Neuronal stem cell (in vitro differentiated cells): Measurements from ENCODE around the gene METRN.
A peak's percentile ranks its signal among the peaks of the same experiment; 100 is the strongest.

Source experiments
- DNase-seq: peaks from one replicate; pipeline ENCODE4 v3.0.0-alpha.2; 2013; ENCODE audit warnings: low spot score
- H2AFZ ChIP-seq: one replicate; pipeline ENCODE4 v1.6.1; 2013; ENCODE audit warnings: mild to moderate bottlenecking, low read length, inconsistent platforms
- H2AK5ac ChIP-seq: 2 replicates; pipeline ENCODE4 v1.6.1; 2013; ENCODE audit warnings: low read depth, mild to moderate bottlenecking, inconsistent platforms, low read length, moderate library complexity, mixed read lengths
- H2BK120ac ChIP-seq: 2 replicates; pipeline ENCODE4 v1.6.1; 2013; ENCODE audit warnings: low read depth, mild to moderate bottlenecking, inconsistent platforms, low read length, moderate library complexity, mixed read lengths
- H2BK12ac ChIP-seq: one replicate; pipeline ENCODE4 v1.6.1; 2013; ENCODE audit warnings: low read length, inconsistent platforms
- H2BK15ac ChIP-seq: 2 replicates; pipeline ENCODE4 v1.6.1; 2013; ENCODE audit warnings: mild to moderate bottlenecking, low read length, inconsistent platforms, mixed read lengths
- H2BK5ac ChIP-seq: one replicate; pipeline ENCODE4 v1.6.1; 2013; ENCODE audit warnings: inconsistent platforms, mild to moderate bottlenecking, low read length, moderate library complexity
- H3K14ac ChIP-seq: one replicate; pipeline ENCODE4 v1.6.1; 2013; ENCODE audit warnings: low read length, inconsistent platforms
- H3K18ac ChIP-seq: 2 replicates; pipeline ENCODE4 v1.6.1; 2013; ENCODE audit warnings: low read length, inconsistent platforms
- H3K23ac ChIP-seq: 2 replicates; pipeline ENCODE4 v1.6.1; 2013; ENCODE audit warnings: low read depth, mild to moderate bottlenecking, mixed read lengths, low read length, inconsistent platforms; ENCODE audit not compliant: poor library complexity
- H3K27ac ChIP-seq: replicated peaks from 3 replicates; pipeline ENCODE4 v1.5.1; 2013; ENCODE audit warnings: low read length, inconsistent platforms
- H3K27me3 ChIP-seq, 3 experiments: 2 replicates each; pipeline ENCODE4 v1.6.1; 2013; ENCODE audit warnings: low read length in 3 of 3, mild to moderate bottlenecking in 2 of 3, inconsistent platforms in 1 of 3, low read depth in 1 of 3, mixed read lengths in 1 of 3, moderate library complexity in 1 of 3; ENCODE audit not compliant: control insufficient read depth in 3 of 3, insufficient read depth in 3 of 3
- H3K36me3 ChIP-seq, 2 donors: replicated peaks in 1 of 2; 2 replicates each; pipeline ENCODE4 v1.6.1; 2013; ENCODE audit warnings: low read length in 2 of 2; ENCODE audit not compliant: control insufficient read depth in 2 of 2, insufficient read depth in 2 of 2
- H3K4ac ChIP-seq: 2 replicates; pipeline ENCODE4 v1.6.1; 2013; ENCODE audit warnings: inconsistent platforms, mild to moderate bottlenecking, low read length, moderate library complexity
- H3K4me1 ChIP-seq, 2 donors: 1 replicate in 1 of 2; 2 replicates in 1 of 2; pipeline ENCODE4 v1.6.1; 2013; ENCODE audit warnings: low read length in 2 of 2, low read depth in 1 of 2; ENCODE audit not compliant: control insufficient read depth in 2 of 2, insufficient read depth in 1 of 2
- H3K4me2 ChIP-seq: one replicate; pipeline ENCODE4 v1.6.1; 2013; ENCODE audit warnings: mild to moderate bottlenecking, low read length, inconsistent platforms; ENCODE audit not compliant: insufficient read depth, poor library complexity, severe bottlenecking
- H3K4me3 ChIP-seq, 2 donors: 2 replicates each; pipeline ENCODE4 v1.5.1; 2013; ENCODE audit warnings: low read length in 2 of 2, mild to moderate bottlenecking in 2 of 2, inconsistent platforms in 1 of 2, moderate library complexity in 1 of 2
- H3K79me1 ChIP-seq: one replicate; pipeline ENCODE4 v1.6.1; 2013; ENCODE audit warnings: low read depth, mild to moderate bottlenecking, inconsistent platforms, low read length, moderate library complexity
- H3K9ac ChIP-seq: one replicate; pipeline ENCODE4 v1.6.1; 2013; ENCODE audit warnings: mild to moderate bottlenecking, low read depth, low read length, inconsistent platforms; ENCODE audit not compliant: poor library complexity
- H3K9me3 ChIP-seq, 2 donors: replicated peaks in 1 of 2; 2 replicates each; pipeline versions ENCODE3 to v1.6.1; 2013; ENCODE audit warnings: low read length in 2 of 2, mild to moderate bottlenecking in 2 of 2, inconsistent platforms in 1 of 2, low read depth in 1 of 2, mixed read lengths in 1 of 2, moderate library complexity in 1 of 2; ENCODE audit not compliant: control insufficient read depth in 2 of 2, insufficient read depth in 1 of 2
- H4K8ac ChIP-seq: one replicate; pipeline ENCODE4 v1.6.1; 2013; ENCODE audit warnings: low read depth, mild to moderate bottlenecking, inconsistent platforms, low read length, moderate library complexity
- H4K91ac ChIP-seq: one replicate; pipeline ENCODE4 v1.6.1; 2013; ENCODE audit warnings: low read length, low read depth, mild to moderate bottlenecking, inconsistent platforms; ENCODE audit not compliant: poor library complexity
- WGBS, 2 donors: extraction: QIAGEN DNeasy Blood & Tissue Kit; methylation state at CpG; one replicate each; pipeline ENCODE4 v1.1.7; 2013; ENCODE audit warnings: missing lambda C conversion rate in 2 of 2, mixed read lengths in 1 of 2; ENCODE audit not compliant: insufficient read length in 2 of 2, insufficient replicate concordance in 1 of 2; ENCODE audit errors: extremely low coverage in 2 of 2; 5-methylcytosine and 5-hydroxymethylcytosine counted together

The METRN gene

GRCh38 chr16:754656-755055, 39.7 kb downstream of the METRN start:
- Histone ChIP-seq H3K4me2 (no peak overlapping the region), H2AK5ac (no peak overlapping the region), H3K4ac (no peak overlapping the region), H3K4me1 (peaks cover 20 to 30% of the 10 kb centered on the region in 2 donors), H3K9ac (no peak overlapping the region), H4K91ac (no peak overlapping the region), H3K27ac (no peak overlapping the region), H4K8ac (no peak overlapping the region), H3K23ac (no peak overlapping the region), H2BK12ac (no peak overlapping the region), H3K14ac (no peak overlapping the region), H3K27me3 (no peaks in the 10 kb centered on the region), H3K9me3 (peaks cover 3 to 10% of the 10 kb centered on the region in 2 donors), H3K36me3 (no peaks in the 10 kb centered on the region), H3K79me1 (no peaks in the 10 kb centered on the region), H2BK120ac (no peak overlapping the region), H2BK5ac (no peak overlapping the region), H3K18ac (no peak overlapping the region), H2AFZ (no peak overlapping the region), H3K4me3 (no peak overlapping the region), H2BK15ac (no peak overlapping the region)
- WGBS, 2 donors, result no CpG with 5 or more reads among the region's 11 CpGs
- no peak for DNase-seq

GRCh38 chr16:756428-756827, 41.5 kb downstream of the METRN start:
- no CpG with 5 or more reads among the region's 5 CpGs for WGBS, 2 donors
- Histone ChIP-seq H2BK15ac (no peak overlapping the region), H3K27me3 (peaks cover 0 to 8% (median 0%) of the 10 kb centered on the region in 3 experiments), H4K91ac (no peak overlapping the region), H2AFZ (no peak overlapping the region), H4K8ac (no peak overlapping the region), H3K18ac (no peak overlapping the region), H3K23ac (no peak overlapping the region), H3K4me1 (peaks cover 22 to 27% of the 10 kb centered on the region in 2 donors), H2BK12ac (no peak overlapping the region), H3K4me2 (no peak overlapping the region), H2AK5ac (no peak overlapping the region), H3K9me3 (peaks cover 3 to 10% of the 10 kb centered on the region in 2 donors), H3K79me1 (no peaks in the 10 kb centered on the region), H2BK120ac (no peak overlapping the region), H3K14ac (no peak overlapping the region), H2BK5ac (no peak overlapping the region), H3K9ac (no peak overlapping the region), H3K4ac (no peak overlapping the region), H3K36me3 (no peaks in the 10 kb centered on the region), H3K4me3 (no peak overlapping the region), H3K27ac (no peak overlapping the region)
- no peak for DNase-seq

GRCh38 chr16:759110-759910, 44.4 kb downstream of the METRN start:
- Histone ChIP-seq H3K14ac (no peak overlapping the region), H3K36me3 (no peaks in the 10 kb centered on the region), H2BK5ac (no peak overlapping the region), H4K8ac (no peak overlapping the region), H3K9me3 (peaks cover 3 to 10% of the 10 kb centered on the region in 2 donors), H3K79me1 (peaks cover 2% of the 10 kb centered on the region), H2AFZ (no peak overlapping the region), H2BK120ac (peak overlapping the region; percentile 89), H3K4ac (no peak overlapping the region), H3K9ac (no peak overlapping the region), H3K27me3 (peaks cover 0 to 15% (median 0%) of the 10 kb centered on the region in 3 experiments), H3K18ac (peak overlapping the region; percentile 94), H3K27ac (no peak overlapping the region), H4K91ac (no peak overlapping the region), H3K23ac (no peak overlapping the region), H2BK12ac (no peak overlapping the region), H3K4me2 (no peak overlapping the region), H3K4me3 (no peak overlapping the region), H2AK5ac (peak overlapping the region; percentile 91), H3K4me1 (peaks cover 11 to 12% of the 10 kb centered on the region in 2 donors), H2BK15ac (peak overlapping the region; percentile 20)
- DNase-seq, result no peak
- no CpG with 5 or more reads among the region's 34 CpGs for WGBS, 2 donors

- H3K14ac ChIP-seq, result peak overlapping the region; percentile 63
These were observed 45.1 kb downstream of the METRN start for GRCh38 chr16:760065-760464.

More at GRCh38 chr16:760065-760464, 45.1 kb downstream of the METRN start:
- no peak overlapping the region for H4K91ac ChIP-seq
- H3K4me1 ChIP-seq, result peaks cover 11 to 12% of the 10 kb centered on the region in 2 donors
- no peaks in the 10 kb centered on the region for H3K36me3 ChIP-seq
- peak overlapping the region; percentile 95 for H3K4ac ChIP-seq
- peaks cover 2% of the 10 kb centered on the region for H3K79me1 ChIP-seq
- peak overlapping the region; percentile 91 for H2AK5ac ChIP-seq
- peak overlapping the region; percentile 89 for H2BK120ac ChIP-seq
- peak overlapping the region; percentile 99 for H2BK15ac ChIP-seq
- H2BK12ac ChIP-seq, result peak overlapping the region; percentile 98
- H3K27me3 ChIP-seq, result peaks cover 0 to 15% (median 0%) of the 10 kb centered on the region in 3 experiments
- no CpG with 5 or more reads among the region's 15 CpGs for WGBS, 2 donors
- H4K8ac ChIP-seq, result no peak overlapping the region
- H3K4me3 ChIP-seq, result no peak overlapping the region
- peak overlapping the region; percentile 50 for H3K9ac ChIP-seq
- peak overlapping the region; percentile 66 for H2BK5ac ChIP-seq
- H3K4me2 ChIP-seq, result no peak overlapping the region
- H3K27ac ChIP-seq, result no peak overlapping the region
- H3K23ac ChIP-seq, result peak overlapping the region; percentile 44
- peaks cover 3 to 10% of the 10 kb centered on the region in 2 donors for H3K9me3 ChIP-seq
- peak overlapping the region; percentile 94 for H3K18ac ChIP-seq
- no peak for DNase-seq
- H2AFZ ChIP-seq, result peak overlapping the region; percentile 61
